ENCODE measurements around the gene SLC9A7. TPM values are rescaled to one million over a fixed set of nuclear protein-coding genes. Genes with fewer than 3 reads are reported as not detected.

Gene SLC9A7
- total RNA-seq, 1 donor from 2014 or later: 3.5 TPM

- H3K27me3 Mint-ChIP-seq (ENCODE audit: insufficient read depth, low read depth): no peaks in the 10 kb centered on the region
- TF ChIP-seq EZH2phosphoT487 (IDR thresholded peaks at IDR 0.05) (no peak), EZH2 (IDR thresholded peaks at IDR 0.05) (no peak), CTCF (IDR thresholded peaks at IDR 0.05) (no peak)
- peak; percentile 17 for DNase-seq (ENCODE audit: low spot score)
- H3K4me2 ChIP-seq: no peak overlapping the region
- H3K4me1 ChIP-seq: no peaks in the 10 kb centered on the region
- H3K27me3 ChIP-seq: no peaks in the 10 kb centered on the region
- H3K4me3 ChIP-seq: no peak overlapping the region
- no peaks in the 10 kb centered on the region for H3K36me3 ChIP-seq
- H2AFZ ChIP-seq (replicated peaks): no peak overlapping the region
- H3K9me3 ChIP-seq (ENCODE audit: low read depth): no peaks in the 10 kb centered on the region
- H3K9me3 Mint-ChIP-seq: no peaks in the 10 kb centered on the region
- H3K27ac Mint-ChIP-seq: no peak overlapping the region
- H3K4me1 Mint-ChIP-seq: peaks cover 5% of the 10 kb centered on the region
- H4K20me1 ChIP-seq (ENCODE audit: low read depth): no peaks in the 10 kb centered on the region
- no peaks in the 10 kb centered on the region for H3F3A ChIP-seq (ENCODE audit: low read depth)
- no peak overlapping the region for H3K4me3 Mint-ChIP-seq
- no peaks in the 10 kb centered on the region for H3K36me3 Mint-ChIP-seq
- H3K79me2 ChIP-seq (ENCODE audit: low read depth): no peaks in the 10 kb centered on the region
- H3K9ac ChIP-seq: no peak overlapping the region
- no peak overlapping the region for H3K27ac ChIP-seq
Measured at GRCh38 chrX:46710927-46711623, 47.8 kb downstream of the SLC9A7 start.

GRCh38 chrX:46710425-46710824 is 48.5 kb downstream of the SLC9A7 start:
- no peaks in the 10 kb centered on the region for H3K27me3 ChIP-seq
- H4K20me1 ChIP-seq (ENCODE audit: low read depth): no peaks in the 10 kb centered on the region
- no peaks in the 10 kb centered on the region for H3K79me2 ChIP-seq (ENCODE audit: low read depth)
- no peak for TF ChIP-seq EZH2 (IDR thresholded peaks at IDR 0.05)
- H3K27ac ChIP-seq: no peak overlapping the region
- no peak overlapping the region for H3K9ac ChIP-seq
- no peak overlapping the region for H3K27ac Mint-ChIP-seq
- no peak overlapping the region for H3K4me2 ChIP-seq
- no peaks in the 10 kb centered on the region for H3K36me3 Mint-ChIP-seq
- H3K4me3 Mint-ChIP-seq: no peak overlapping the region
- peaks cover 5% of the 10 kb centered on the region for H3K4me1 Mint-ChIP-seq
- no peaks in the 10 kb centered on the region for H3F3A ChIP-seq (ENCODE audit: low read depth)
- no peaks in the 10 kb centered on the region for H3K9me3 ChIP-seq (ENCODE audit: low read depth)
- no peaks in the 10 kb centered on the region for H3K36me3 ChIP-seq
- H3K4me1 ChIP-seq: no peaks in the 10 kb centered on the region
- H3K9me3 Mint-ChIP-seq: no peaks in the 10 kb centered on the region
- H3K27me3 Mint-ChIP-seq (ENCODE audit: insufficient read depth, low read depth): no peaks in the 10 kb centered on the region
- H2AFZ ChIP-seq (replicated peaks): no peak overlapping the region
- no peak overlapping the region for H3K4me3 ChIP-seq
- no peak for DNase-seq (ENCODE audit: low spot score)

DNA sequence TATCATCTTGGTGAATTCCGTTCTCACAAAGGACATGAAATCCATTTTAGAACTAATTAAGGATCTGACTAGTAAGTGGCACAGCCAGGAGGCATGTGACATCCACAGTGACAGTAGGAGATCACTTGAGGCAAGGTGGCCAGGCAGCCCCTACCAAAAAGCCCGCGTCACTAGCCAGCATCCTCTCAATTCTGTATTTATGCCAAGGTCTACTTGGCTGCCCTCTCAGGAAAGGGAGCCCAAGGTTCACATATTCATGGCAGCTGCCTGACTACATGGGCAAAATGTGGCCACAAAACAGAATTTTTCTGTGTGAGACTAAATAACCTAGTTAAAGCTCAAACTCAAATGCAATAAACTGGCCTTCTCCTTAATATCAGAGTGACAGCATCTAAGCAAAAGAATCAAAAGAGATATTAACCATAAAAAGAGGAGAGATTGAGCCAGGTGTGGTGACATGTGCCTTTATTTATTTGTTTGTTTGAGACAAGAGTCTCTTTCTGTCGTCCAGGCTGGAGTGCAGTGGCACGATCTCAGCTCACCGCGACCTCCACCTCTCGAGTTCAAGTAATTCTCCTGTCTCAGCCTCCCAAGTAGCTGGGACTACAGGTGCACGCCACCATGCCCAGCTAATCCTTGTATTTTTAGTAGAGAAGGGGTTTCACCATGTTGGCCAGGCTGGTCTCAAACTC is 51.5 kb downstream of the SLC9A7 start:
- no peak for DNase-seq (ENCODE audit: low spot score)
- H3K4me3 ChIP-seq: no peak overlapping the region
- no peak overlapping the region for H3K4me2 ChIP-seq
- no peaks in the 10 kb centered on the region for H3K4me1 ChIP-seq
- H3K9me3 Mint-ChIP-seq: no peaks in the 10 kb centered on the region
- no peaks in the 10 kb centered on the region for H3K9me3 ChIP-seq (ENCODE audit: low read depth)
- no peak overlapping the region for H3K4me3 Mint-ChIP-seq
- H3K27ac Mint-ChIP-seq: no peak overlapping the region
- H4K20me1 ChIP-seq (ENCODE audit: low read depth): no peaks in the 10 kb centered on the region
- no peak overlapping the region for H2AFZ ChIP-seq (replicated peaks)
- H3K79me2 ChIP-seq (ENCODE audit: low read depth): no peaks in the 10 kb centered on the region
- no peaks in the 10 kb centered on the region for H3K36me3 Mint-ChIP-seq
- peaks cover 5% of the 10 kb centered on the region for H3K4me1 Mint-ChIP-seq
- no peaks in the 10 kb centered on the region for H3F3A ChIP-seq (ENCODE audit: low read depth)
- no peaks in the 10 kb centered on the region for H3K36me3 ChIP-seq
- TF ChIP-seq EZH2phosphoT487 (IDR thresholded peaks at IDR 0.05) (no peak), CTCF (IDR thresholded peaks at IDR 0.05) (no peak), EZH2 (IDR thresholded peaks at IDR 0.05) (no peak)
- no peaks in the 10 kb centered on the region for H3K27me3 ChIP-seq
- no peaks in the 10 kb centered on the region for H3K27me3 Mint-ChIP-seq (ENCODE audit: insufficient read depth, low read depth)
- no peak overlapping the region for H3K27ac ChIP-seq
- H3K9ac ChIP-seq: no peak overlapping the region

Data from neural progenitor cell (in vitro differentiated cells).